LNCaP clone FGC (cell line): ENCODE measurements around the gene CMTM4.
"Not testable (repeated sequence)": the region's sequence is repeated elsewhere in the genome, so short reads cannot be mapped to it uniquely, and the experiment has no call there.

Experiments
- DNase-seq: peaks from one replicate; pipeline ENCODE4 v3.0.0-alpha.2; 2011; ENCODE audit warnings: low read depth
- H3K4me3 ChIP-seq: 2 replicates; pipeline ENCODE4 v1.5.1; 2011; ENCODE audit warnings: mild to moderate bottlenecking, low read depth, low read length, control low read depth
- CTCF ChIP-seq: IDR thresholded peaks from 2 replicates; pipeline ENCODE4 v1.5.1; 2012; ENCODE audit warnings: mild to moderate bottlenecking; ENCODE audit not compliant: control insufficient read depth, insufficient read depth; ENCODE audit errors: extremely low read depth

CMTM4 gene

GRCh38 chr16:66574531-66574930, 122.0 kb downstream of the CMTM4 start:
- TF ChIP-seq CTCF, result no peak
- no peak overlapping the region for H3K4me3 ChIP-seq
- no peak for DNase-seq

GRCh38 chr16:66574081-66574480, 122.5 kb downstream of the CMTM4 start:
- no peak for DNase-seq
- TF ChIP-seq CTCF, result no peak

GRCh38 chr16:66572356-66572755, 124.2 kb downstream of the CMTM4 start:
- TF ChIP-seq CTCF, result no peak
- no peak for DNase-seq
- no peak overlapping the region for H3K4me3 ChIP-seq

More at GRCh38 chr16:66574081-66574480, 122.5 kb downstream of the CMTM4 start:
- H3K4me3 ChIP-seq, result no peak overlapping the region

- DNase-seq, result no peak
- no peak overlapping the region for H3K4me3 ChIP-seq
- TF ChIP-seq CTCF, result no peak
Observed at GRCh38 chr16:66569827-66570405, 126.6 kb downstream of the CMTM4 start.

- no peak overlapping the region for H3K4me3 ChIP-seq
- TF ChIP-seq CTCF, result no peak
- no peak for DNase-seq
Observed at GRCh38 chr16:66569131-66569530, 127.4 kb downstream of the CMTM4 start.

- DNase-seq, result no peak
- no peak overlapping the region for H3K4me3 ChIP-seq
- no peak for TF ChIP-seq CTCF
Observed at GRCh38 chr16:66568355-66568754, 128.2 kb downstream of the CMTM4 start.

- not testable (repeated sequence) for H3K4me3 ChIP-seq, DNase-seq
Observed at GRCh38 chr16:66567270-66567669, 129.3 kb downstream of the CMTM4 start.
